Esophagus muscularis mucosa (tissue), 4 donors: ENCODE measurements around the gene MYOM3. TPM values are rescaled to one million over a fixed set of nuclear protein-coding genes. Genes with fewer than 3 reads are reported as not detected.

Experiments used
- DNase-seq: peaks from one replicate; pipeline ENCODE4 v3.0.0-alpha.2; 2017; ENCODE audit errors: extremely low spot score
- H3K27ac ChIP-seq, 4 donors: fragments of 200-600 bp; sonication (generic); replicated peaks in 1 of 4; 1 replicate in 3 of 4; 2 replicates in 1 of 4; pipeline ENCODE4 v1.5.1; 2016 to 2019; ENCODE audit warnings: mild to moderate bottlenecking in 1 of 4
- H3K27me3 ChIP-seq, 4 donors: fragments of 200-600 bp; sonication (generic); one replicate each; pipeline versions ENCODE4 v1.5.1 to v1.6.0; 2016 to 2019
- H3K36me3 ChIP-seq, 4 donors: fragments of 200-600 bp; sonication (generic); one replicate each; pipeline ENCODE4 v1.5.1; 2016 to 2019
- H3K4me1 ChIP-seq, 4 donors: fragments of 200-600 bp; sonication (generic); one replicate each; pipeline ENCODE4 v1.5.1; 2016 to 2019
- H3K4me3 ChIP-seq, 4 donors: fragments of 200-600 bp; sonication (generic); 1 replicate in 2 of 4; 2 replicates in 2 of 4; pipeline ENCODE4 v1.5.1; 2016 to 2019; ENCODE audit warnings: mild to moderate bottlenecking in 4 of 4, moderate library complexity in 1 of 4
- H3K9me3 ChIP-seq, 4 donors: fragments of 200-600 bp; sonication (generic); 1 replicate in 3 of 4; 2 replicates in 1 of 4; pipeline ENCODE4 v1.5.1; 2016 to 2019
- EP300 ChIP-seq: sonication (generic); formaldehyde crosslinking; IDR thresholded peaks from one replicate; pipeline ENCODE4 v1.6.1; 2017; ENCODE audit warnings: antibody characterized with exemption
- POLR2A ChIP-seq: fragments of 450-650 bp; IDR thresholded peaks from one replicate; pipeline ENCODE4 v1.6.1; 2017; ENCODE audit warnings: antibody characterized with exemption, moderate library complexity, mild to moderate bottlenecking, low read depth
- POLR2AphosphoS5 ChIP-seq, 2 donors: sonication (generic); formaldehyde crosslinking; IDR thresholded peaks; one replicate each; pipeline ENCODE4 v1.6.1; 2017; ENCODE audit warnings: antibody characterized with exemption in 2 of 2
- WGBS: methylation state at CpG from one replicate; pipeline ENCODE4 v1.1.5; 2018; 5-methylcytosine and 5-hydroxymethylcytosine counted together
- intact Hi-C: fragments of 100-400 bp; cut with DNase I; formaldehyde crosslinking; loops from one replicate; pipeline ENCODE4 v1.15.1; 2023
- total RNA-seq, 4 donors: library from RNA; depleted of rRNA; stranded (reverse); fragments of >200 nt; gene quantifications; one replicate each; pipeline versions ENCODE4 v1.1.0 to v1.2.1, GENCODE V29; 2016
- TF ChIP-seq, protein P1 (sequence below), 3 experiments: fragments of 200-600 bp in 2 of 3; fragments of 450-650 bp in 1 of 3; sonication (generic) in 2 of 3; IDR thresholded peaks; one replicate each; pipeline ENCODE4 v1.5.1; 2017 to 2019; ENCODE audit warnings: antibody characterized with exemption in 3 of 3, mild to moderate bottlenecking in 2 of 3, moderate library complexity in 1 of 3

MYOM3 gene
- total RNA-seq, 4 donors from 2014 or later, result 0.17 to 2.5 (median 1.4) TPM

- Histone ChIP-seq H3K27ac (no peak overlapping the region), H3K36me3 (peaks cover 0 to 38% (median 0%) of the 10 kb centered on the region in 4 donors), H3K9me3 (no peaks in the 10 kb centered on the region), H3K27me3 (no peaks in the 10 kb centered on the region), H3K4me1 (peaks cover 9 to 22% (median 16%) of the 10 kb centered on the region in 4 donors), H3K4me3 (no peak overlapping the region)
- 96% methylated on average over 4 of the region's 4 CpGs for WGBS
- intact Hi-C loops, result no loop called here
- TF ChIP-seq POLR2AphosphoS5 (IDR thresholded peaks at IDR 0.05), result no peak
- TF ChIP-seq, protein P1, sequence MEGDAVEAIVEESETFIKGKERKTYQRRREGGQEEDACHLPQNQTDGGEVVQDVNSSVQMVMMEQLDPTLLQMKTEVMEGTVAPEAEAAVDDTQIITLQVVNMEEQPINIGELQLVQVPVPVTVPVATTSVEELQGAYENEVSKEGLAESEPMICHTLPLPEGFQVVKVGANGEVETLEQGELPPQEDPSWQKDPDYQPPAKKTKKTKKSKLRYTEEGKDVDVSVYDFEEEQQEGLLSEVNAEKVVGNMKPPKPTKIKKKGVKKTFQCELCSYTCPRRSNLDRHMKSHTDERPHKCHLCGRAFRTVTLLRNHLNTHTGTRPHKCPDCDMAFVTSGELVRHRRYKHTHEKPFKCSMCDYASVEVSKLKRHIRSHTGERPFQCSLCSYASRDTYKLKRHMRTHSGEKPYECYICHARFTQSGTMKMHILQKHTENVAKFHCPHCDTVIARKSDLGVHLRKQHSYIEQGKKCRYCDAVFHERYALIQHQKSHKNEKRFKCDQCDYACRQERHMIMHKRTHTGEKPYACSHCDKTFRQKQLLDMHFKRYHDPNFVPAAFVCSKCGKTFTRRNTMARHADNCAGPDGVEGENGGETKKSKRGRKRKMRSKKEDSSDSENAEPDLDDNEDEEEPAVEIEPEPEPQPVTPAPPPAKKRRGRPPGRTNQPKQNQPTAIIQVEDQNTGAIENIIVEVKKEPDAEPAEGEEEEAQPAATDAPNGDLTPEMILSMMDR (IDR thresholded peaks at IDR 0.05), result no peak
- no peak for TF ChIP-seq POLR2A
- no peak for TF ChIP-seq EP300
- DNase-seq, result no peak
These were observed 36.4 kb downstream of the MYOM3 start for GRCh38 chr1:24075590-24075854.

- 83% methylated on average over 15 of the region's 15 CpGs for WGBS
- no peak for TF ChIP-seq POLR2AphosphoS5 (IDR thresholded peaks at IDR 0.05)
- no peak for DNase-seq
- H3K27me3 ChIP-seq, result no peaks in the 10 kb centered on the region
- peaks cover 0 to 38% (median 0%) of the 10 kb centered on the region in 4 donors for H3K36me3 ChIP-seq
- no peak overlapping the region for H3K4me3 ChIP-seq
- intact Hi-C loops, result no loop called here
- no peaks in the 10 kb centered on the region for H3K9me3 ChIP-seq
- H3K4me1 ChIP-seq, result peaks cover 10 to 21% (median 14%) of the 10 kb centered on the region in 4 donors
- H3K27ac ChIP-seq, result no peak overlapping the region
These were observed 36.9 kb downstream of the MYOM3 start for GRCh38 chr1:24074817-24075589.

DNA sequence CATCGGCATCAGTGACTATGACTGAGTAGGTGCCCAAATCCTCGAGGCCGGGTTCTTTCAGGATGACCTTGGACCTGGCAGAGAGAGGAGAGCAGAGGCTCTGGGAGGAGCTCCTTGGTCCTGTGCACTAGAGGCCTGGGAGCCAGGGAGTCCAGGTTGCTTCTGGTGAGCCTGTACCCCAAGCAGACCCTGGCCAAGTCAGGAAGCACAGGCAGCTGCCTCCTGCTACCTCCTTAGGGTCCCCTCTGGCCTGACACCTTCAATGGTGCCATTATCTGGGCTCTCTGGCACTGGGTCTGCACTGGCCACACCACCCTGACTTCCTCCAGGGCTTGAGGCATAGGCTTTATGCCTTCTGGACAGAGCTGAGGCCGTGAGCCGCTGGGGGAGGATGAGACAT lies 37.7 kb downstream of the MYOM3 start:
- Histone ChIP-seq H3K27me3 (no peaks in the 10 kb centered on the region), H3K9me3 (no peaks in the 10 kb centered on the region), H3K4me1 (peaks cover 9 to 18% (median 13%) of the 10 kb centered on the region in 4 donors), H3K4me3 (no peak overlapping the region), H3K36me3 (peaks cover 0 to 31% (median 0%) of the 10 kb centered on the region in 4 donors), H3K27ac (no peak overlapping the region)
- TF ChIP-seq POLR2AphosphoS5 (IDR thresholded peaks at IDR 0.05) (no peak), EP300 (no peak), POLR2A (no peak)
- TF ChIP-seq, protein P1 (IDR thresholded peaks at IDR 0.05), result no peak
- 82% methylated on average over 5 of the region's 5 CpGs for WGBS
- no peak for DNase-seq
- intact Hi-C loops, result no loop called here

GRCh38 chr1:24071941-24072340 lies 40.0 kb downstream of the MYOM3 start:
- intact Hi-C loops, result loop anchor here (2.0 kb wide), 1 partner anchor 37 kb away; no protein-coding TSS in a partner anchor
- Histone ChIP-seq H3K9me3 (no peaks in the 10 kb centered on the region), H3K36me3 (peaks cover 0 to 28% (median 0%) of the 10 kb centered on the region in 4 donors), H3K27ac (no peak overlapping the region), H3K27me3 (peaks cover 0 to under 1% (median 0%) of the 10 kb centered on the region in 4 donors), H3K4me1 (peaks cover 9 to 11% (median 9%) of the 10 kb centered on the region in 4 donors), H3K4me3 (no peak overlapping the region)
- DNase-seq, result no peak
- WGBS, result 94% methylated on average over 6 of the region's 7 CpGs
- TF ChIP-seq EP300 (no peak), POLR2AphosphoS5 (IDR thresholded peaks at IDR 0.05) (no peak), POLR2A (no peak)
- TF ChIP-seq, protein P1 (IDR thresholded peaks at IDR 0.05), result no peak

DNA sequence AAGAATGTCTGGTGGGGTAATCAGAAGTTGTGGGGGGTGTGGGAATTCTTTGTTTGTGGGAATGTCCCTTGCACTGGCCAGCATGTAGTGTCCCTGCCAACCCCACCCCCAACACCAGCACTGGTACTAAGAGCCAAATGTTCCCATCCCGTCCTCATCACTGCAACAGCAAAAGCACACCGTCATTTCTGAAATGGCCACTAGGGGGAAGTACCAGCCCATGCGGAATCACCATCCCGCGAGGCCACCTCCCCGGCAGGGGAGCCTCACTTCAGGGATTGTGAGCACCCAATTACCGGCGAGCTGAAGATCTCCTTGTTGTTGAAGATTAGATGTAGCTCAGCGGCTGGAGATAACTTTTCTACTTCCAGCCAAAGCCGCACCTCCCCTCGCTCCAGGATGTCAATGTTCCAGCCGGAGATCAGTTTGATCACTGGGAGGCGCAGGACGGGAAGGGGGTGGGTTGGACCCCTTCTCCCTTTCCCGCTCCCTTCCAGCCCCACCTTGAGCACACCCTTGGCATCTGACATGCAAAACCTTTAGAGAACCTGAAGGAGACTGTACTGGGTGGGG lies 41.0 kb downstream of the MYOM3 start:
- TF ChIP-seq POLR2A (no peak), POLR2AphosphoS5 (IDR thresholded peaks at IDR 0.05) (peak; percentile 19 to 63)
- TF ChIP-seq, protein P1 (IDR thresholded peaks at IDR 0.05), result peak; percentile 88 to 91 (median 91)
- Histone ChIP-seq H3K9me3 (no peaks in the 10 kb centered on the region), H3K27me3 (peaks cover 0 to 4% (median 0%) of the 10 kb centered on the region in 4 donors), H3K4me1 (peaks cover 9 to 11% (median 9%) of the 10 kb centered on the region in 4 donors), H3K36me3 (peaks cover 0 to 28% (median 0%) of the 10 kb centered on the region in 4 donors), H3K4me3 (no peak overlapping the region), H3K27ac (no peak overlapping the region)
- DNase-seq, result peak; percentile 94
- intact Hi-C loops, result loop anchor here (2.0 kb wide), 1 partner anchor 38 kb away; no protein-coding TSS in a partner anchor
- WGBS, result 28% methylated on average over 14 of the region's 15 CpGs
